Skeletal muscle tissue (tissue), 4 donors: ENCODE data around the gene SMG1. TPM values are rescaled to one million over a fixed set of nuclear protein-coding genes. Genes with fewer than 3 reads are reported as not detected.
"Not testable (repeated sequence)": the region's sequence is repeated elsewhere in the genome, so short reads cannot be mapped to it uniquely, and the experiment has no call there.

Experiments used
- H3K27ac ChIP-seq: one replicate; pipeline ENCODE4 v1.7.0; 2013; ENCODE audit warnings: mild to moderate bottlenecking, low read depth, low read length, inconsistent platforms
- H3K27me3 ChIP-seq, 3 donors: one replicate each; pipeline ENCODE4 v1.7.0; 2013; ENCODE audit warnings: low read length in 3 of 3; ENCODE audit not compliant: control insufficient read depth in 3 of 3, insufficient read depth in 3 of 3
- H3K36me3 ChIP-seq, 3 donors: one replicate each; pipeline ENCODE4 v1.7.0; 2013; ENCODE audit warnings: low read length in 3 of 3; ENCODE audit not compliant: control insufficient read depth in 3 of 3, insufficient read depth in 3 of 3
- H3K4me1 ChIP-seq, 3 donors: one replicate each; pipeline ENCODE4 v1.7.0; 2013; ENCODE audit warnings: low read length in 3 of 3, mild to moderate bottlenecking in 3 of 3; ENCODE audit not compliant: control insufficient read depth in 3 of 3, insufficient read depth in 3 of 3
- H3K4me3 ChIP-seq, 3 donors: one replicate each; pipeline ENCODE4 v1.7.0; 2013; ENCODE audit warnings: low read length in 3 of 3
- H3K9ac ChIP-seq, 3 donors: one replicate each; pipeline ENCODE4 v1.7.0; 2013; ENCODE audit warnings: low read length in 3 of 3, mild to moderate bottlenecking in 3 of 3, moderate library complexity in 2 of 3, low read depth in 1 of 3
- H3K9me3 ChIP-seq, 3 donors: one replicate each; pipeline ENCODE4 v1.7.0; 2013; ENCODE audit warnings: low read length in 3 of 3; ENCODE audit not compliant: control insufficient read depth in 3 of 3
- total RNA-seq: library from RNA; depleted of rRNA; stranded (reverse); fragments of >200 nt; gene quantifications from one replicate; pipeline ENCODE4 v1.2.3, GENCODE V29; 2014
- donor health status: Osteomylitis.

SMG1 gene
- total RNA-seq, 1 donor from 2014 or later, result 89.2 TPM

- H3K4me1 ChIP-seq, result peaks cover 38 to 50% (median 40%) of the 10 kb centered on the region in 3 donors
- H3K9me3 ChIP-seq, result no peaks in the 10 kb centered on the region
- peaks cover 41 to 48% (median 47%) of the 10 kb centered on the region in 3 donors for H3K36me3 ChIP-seq
- peak within 1 kb of the TSS; percentile 95 to 97 (median 97) for H3K9ac ChIP-seq
- H3K27ac ChIP-seq, result peak within 1 kb of the TSS; percentile 84
- peak within 1 kb of the TSS; percentile 91 to 99 (median 99) for H3K4me3 ChIP-seq
- H3K27me3 ChIP-seq, result no peaks in the 10 kb centered on the region
Observed at GRCh38 chr16:18789850-18790706, 136.1 kb downstream of the SMG1 start, which contains the start of gene RPS15A. Gene RPS15A (minus strand): TSS chr16:18790334. CDS start chr16:18789113, 1,221 bp downstream.

- peak overlapping the region; percentile 95 to 97 (median 97) for H3K9ac ChIP-seq
- H3K4me1 ChIP-seq, result peaks cover 44 to 55% (median 46%) of the 10 kb centered on the region in 3 donors
- no peaks in the 10 kb centered on the region for H3K9me3 ChIP-seq
- H3K36me3 ChIP-seq, result peaks cover 40 to 48% (median 47%) of the 10 kb centered on the region in 3 donors
- peak overlapping the region; percentile 84 for H3K27ac ChIP-seq
- H3K27me3 ChIP-seq, result no peaks in the 10 kb centered on the region
- peak overlapping the region; percentile 91 to 99 (median 99) for H3K4me3 ChIP-seq
Observed at GRCh38 chr16:18789515-18789849, 136.7 kb downstream of the SMG1 start.

GRCh38 chr16:18788828-18789514 is 137.2 kb downstream of the SMG1 start:
- Histone ChIP-seq H3K27me3 (no peaks in the 10 kb centered on the region), H3K36me3 (peaks cover 38 to 47% (median 47%) of the 10 kb centered on the region in 3 donors), H3K9me3 (no peaks in the 10 kb centered on the region), H3K9ac (peak overlapping the region; percentile 95 to 97 (median 97)), H3K4me3 (peak overlapping the region; percentile 91 to 99 (median 99)), H3K4me1 (peaks cover 49 to 60% (median 51%) of the 10 kb centered on the region in 3 donors), H3K27ac (peak overlapping the region; percentile 84)

- Histone ChIP-seq H3K4me3 (peak overlapping the region; percentile 8 to 36 (median 18)), H3K27me3 (no peaks in the 10 kb centered on the region), H3K36me3 (peaks cover 39 to 46% (median 45%) of the 10 kb centered on the region in 3 donors), H3K4me1 (peaks cover 55 to 78% (median 64%) of the 10 kb centered on the region in 3 donors), H3K9ac (peak overlapping the region in 2 of 3 donors; percentile 37 to 40), H3K9me3 (no peaks in the 10 kb centered on the region), H3K27ac (peak overlapping the region; percentile 17)
Observed at GRCh38 chr16:18784917-18785623, 141.1 kb downstream of the SMG1 start.

GRCh38 chr16:18783430-18784341 is 142.5 kb downstream of the SMG1 start:
- peak overlapping the region; percentile 30 for H3K27ac ChIP-seq
- H3K4me1 ChIP-seq, result peaks cover 50 to 65% (median 58%) of the 10 kb centered on the region in 3 donors
- H3K27me3 ChIP-seq, result no peaks in the 10 kb centered on the region
- H3K4me3 ChIP-seq, result no peak overlapping the region
- peak overlapping the region in 1 of 3 donors; percentile 45 for H3K9ac ChIP-seq
- H3K9me3 ChIP-seq, result no peaks in the 10 kb centered on the region
- H3K36me3 ChIP-seq, result peaks cover 39 to 46% (median 45%) of the 10 kb centered on the region in 3 donors

- no peaks in the 10 kb centered on the region for H3K9me3 ChIP-seq
- H3K36me3 ChIP-seq, result peaks cover 39 to 44% (median 41%) of the 10 kb centered on the region in 3 donors
- no peak overlapping the region for H3K27ac ChIP-seq
- H3K4me1 ChIP-seq, result peaks cover 44 to 57% (median 49%) of the 10 kb centered on the region in 3 donors
- H3K4me3 ChIP-seq, result no peak overlapping the region
- H3K27me3 ChIP-seq, result no peaks in the 10 kb centered on the region
- no peak overlapping the region for H3K9ac ChIP-seq
Observed at GRCh38 chr16:18782697-18783429, 143.3 kb downstream of the SMG1 start.

GRCh38 chr16:18781232-18781631 is 145.0 kb downstream of the SMG1 start:
- Histone ChIP-seq H3K4me1 (peaks cover 29 to 41% (median 36%) of the 10 kb centered on the region in 3 donors), H3K36me3 (peaks cover 31 to 34% (median 33%) of the 10 kb centered on the region in 3 donors)
- H3K9ac ChIP-seq, H3K27me3 ChIP-seq, H3K4me3 ChIP-seq, H3K27ac ChIP-seq, H3K9me3 ChIP-seq: not testable (repeated sequence)

GRCh38 chr16:18780460-18781026 is 145.7 kb downstream of the SMG1 start:
- H3K27me3 ChIP-seq, H3K9me3 ChIP-seq, H3K4me3 ChIP-seq, H3K27ac ChIP-seq, H3K9ac ChIP-seq: not testable (repeated sequence)
- H3K4me1 ChIP-seq, result peaks cover 22 to 34% (median 29%) of the 10 kb centered on the region in 3 donors
- peaks cover 26 to 27% (median 27%) of the 10 kb centered on the region in 3 donors for H3K36me3 ChIP-seq
